H9 (cell line): ENCODE measurements around the gene NEURL1. TPM values are rescaled to one million over a fixed set of nuclear protein-coding genes. Genes with fewer than 3 reads are reported as not detected.

Experiments used
- DNase-seq: peaks from one replicate; pipeline ENCODE4 v3.0.0-alpha.2; 2017
- H2AFZ ChIP-seq: one replicate; pipeline ENCODE4 v1.6.1; 2013; ENCODE audit warnings: mild to moderate bottlenecking, low read length, control low read depth, moderate library complexity
- H2AK5ac ChIP-seq: 2 replicates; pipeline ENCODE4 v1.6.1; 2013; ENCODE audit warnings: low read length, control low read depth, mixed read lengths; ENCODE audit not compliant: insufficient read length
- H2BK120ac ChIP-seq: one replicate; pipeline ENCODE4 v1.6.1; 2013; ENCODE audit warnings: low read depth, mild to moderate bottlenecking, low read length, control low read depth, inconsistent platforms; ENCODE audit not compliant: poor library complexity, severe bottlenecking
- H2BK12ac ChIP-seq: 2 replicates; pipeline ENCODE4 v1.6.1; 2013; ENCODE audit warnings: low read length, control low read depth, mixed read lengths, low read depth; ENCODE audit not compliant: insufficient read length
- H2BK15ac ChIP-seq: 2 replicates; pipeline ENCODE4 v1.6.1; 2013; ENCODE audit warnings: low read depth, low read length, control low read depth
- H2BK20ac ChIP-seq: one replicate; pipeline ENCODE4 v1.6.1; 2013; ENCODE audit warnings: low read depth, mild to moderate bottlenecking, low read length, control low read depth, inconsistent platforms; ENCODE audit not compliant: poor library complexity, severe bottlenecking
- H2BK5ac ChIP-seq: 2 replicates; pipeline ENCODE4 v1.6.1; 2013; ENCODE audit warnings: low read length, control low read depth, mixed read lengths; ENCODE audit not compliant: insufficient read length
- H3K14ac ChIP-seq: 2 replicates; pipeline ENCODE4 v1.6.1; 2013; ENCODE audit warnings: low read length, control low read depth; ENCODE audit not compliant: insufficient read depth
- H3K18ac ChIP-seq: 2 replicates; pipeline ENCODE4 v1.6.1; 2013; ENCODE audit warnings: low read depth, mild to moderate bottlenecking, mixed read lengths, low read length, control low read depth; ENCODE audit not compliant: insufficient read length
- H3K23ac ChIP-seq: 2 replicates; pipeline ENCODE4 v1.6.1; 2013; ENCODE audit warnings: low read length, control low read depth, mixed read lengths, low read depth; ENCODE audit not compliant: insufficient read length
- H3K23me2 ChIP-seq: 2 replicates; pipeline ENCODE4 v1.6.1; 2013; ENCODE audit warnings: low read depth, mild to moderate bottlenecking, mixed read lengths, low read length, control low read depth; ENCODE audit not compliant: insufficient read length, poor library complexity, severe bottlenecking
- H3K27ac ChIP-seq: 2 replicates; pipeline ENCODE4 v1.5.1; 2013; ENCODE audit warnings: low read length, control low read depth, mixed read lengths, low read depth; ENCODE audit not compliant: insufficient read length
- H3K27me3 ChIP-seq: 2 replicates; pipeline ENCODE4 v1.6.1; 2013; ENCODE audit warnings: low read length, control low read depth, inconsistent platforms; ENCODE audit not compliant: insufficient read depth
- H3K4ac ChIP-seq: 2 replicates; pipeline ENCODE4 v1.6.1; 2013; ENCODE audit warnings: low read depth, mild to moderate bottlenecking, control low read depth, inconsistent platforms, low read length, moderate library complexity
- H3K4me1 ChIP-seq: 2 replicates; pipeline ENCODE4 v1.6.1; 2013; ENCODE audit warnings: low read length, control low read depth, inconsistent platforms; ENCODE audit not compliant: insufficient read depth
- H3K4me2 ChIP-seq: 2 replicates; pipeline ENCODE4 v1.6.1; 2013; ENCODE audit warnings: low read length, control low read depth, mixed read lengths; ENCODE audit not compliant: insufficient read length, insufficient read depth
- H3K56ac ChIP-seq: 2 replicates; pipeline ENCODE4 v1.6.1; 2013; ENCODE audit warnings: low read depth, mild to moderate bottlenecking, mixed read lengths, low read length, control low read depth; ENCODE audit not compliant: insufficient read length
- H3K79me1 ChIP-seq: 2 replicates; pipeline ENCODE4 v1.6.1; 2013; ENCODE audit warnings: low read depth, mild to moderate bottlenecking, moderate library complexity, low read length, control low read depth, inconsistent platforms; ENCODE audit not compliant: insufficient read depth, poor library complexity, severe bottlenecking
- H3K79me2 ChIP-seq: 2 replicates; pipeline ENCODE4 v1.6.1; 2013; ENCODE audit warnings: low read length, control low read depth, inconsistent platforms; ENCODE audit not compliant: insufficient read depth
- H3K9ac ChIP-seq: 2 replicates; pipeline ENCODE4 v1.6.1; 2013; ENCODE audit warnings: low read length, control low read depth, mixed read lengths; ENCODE audit not compliant: insufficient read length; ENCODE audit errors: extremely low read depth
- H3K9me3 ChIP-seq: one replicate; pipeline ENCODE4 v1.6.1; 2013; ENCODE audit warnings: low read depth, low read length, inconsistent platforms; ENCODE audit not compliant: control insufficient read depth
- H3T11ph ChIP-seq: one replicate; pipeline ENCODE4 v1.6.1; 2013; ENCODE audit warnings: mild to moderate bottlenecking, low read length, control low read depth, inconsistent platforms
- H4K20me1 ChIP-seq: one replicate; pipeline ENCODE4 v1.6.1; 2013; ENCODE audit not compliant: control insufficient read depth, insufficient read length, insufficient read depth
- H4K5ac ChIP-seq: 2 replicates; pipeline ENCODE4 v1.6.1; 2013; ENCODE audit warnings: low read depth, mild to moderate bottlenecking, mixed read lengths, low read length, control low read depth; ENCODE audit not compliant: insufficient read length
- H4K8ac ChIP-seq: replicated peaks from 2 replicates; pipeline ENCODE4 v1.6.1; 2013; ENCODE audit warnings: low read length, control low read depth, mixed read lengths, low read depth; ENCODE audit not compliant: insufficient read length
- H4K91ac ChIP-seq: 2 replicates; pipeline ENCODE4 v1.6.1; 2013; ENCODE audit warnings: low read depth, mild to moderate bottlenecking, moderate library complexity, mixed read lengths, low read length, control low read depth; ENCODE audit not compliant: insufficient read length
- H3K27ac Mint-ChIP-seq, 3 experiments: 2 replicates in 2 of 3; 3 replicates in 1 of 3; pipeline ENCODE4 v1.8.0; 2020 to 2021; ENCODE audit warnings: mixed read lengths in 3 of 3, mild to moderate bottlenecking in 1 of 3, moderate library complexity in 1 of 3
- H3K27me3 Mint-ChIP-seq: 2 replicates; pipeline ENCODE4 v1.8.0; 2021; ENCODE audit warnings: low read depth, mild to moderate bottlenecking, moderate library complexity, mixed read lengths
- H3K36me3 Mint-ChIP-seq, 3 experiments: 2 replicates in 2 of 3; 3 replicates in 1 of 3; pipeline ENCODE4 v1.8.0; 2020 to 2021; ENCODE audit warnings: low read depth in 3 of 3, mixed read lengths in 3 of 3; ENCODE audit not compliant: insufficient read depth in 1 of 3
- H3K4me1 Mint-ChIP-seq, 2 experiments: 2 replicates each; pipeline ENCODE4 v1.8.0; 2020; ENCODE audit warnings: mixed read lengths in 2 of 2
- H3K4me3 Mint-ChIP-seq, 2 experiments: 2 replicates in 1 of 2; 3 replicates in 1 of 2; pipeline ENCODE4 v1.8.0; 2020 to 2021; ENCODE audit warnings: mild to moderate bottlenecking in 2 of 2, mixed read lengths in 2 of 2, moderate library complexity in 1 of 2
- H3K9me3 Mint-ChIP-seq, 2 experiments: 2 replicates in 1 of 2; 3 replicates in 1 of 2; pipeline ENCODE4 v1.8.0; 2020; ENCODE audit warnings: mild to moderate bottlenecking in 2 of 2, mixed read lengths in 2 of 2, moderate library complexity in 1 of 2
- WGBS: extraction: QIAGEN DNeasy Blood & Tissue Kit; methylation state at CpG from one replicate; pipeline ENCODE4 v1.1.7; 2013; ENCODE audit warnings: missing lambda C conversion rate, low lambda C conversion rate, mixed read lengths; ENCODE audit not compliant: insufficient read length; ENCODE audit errors: extremely low coverage; 5-methylcytosine and 5-hydroxymethylcytosine counted together
- total RNA-seq: library from RNA; stranded (reverse); gene quantifications from 2 replicates; pipeline ENCODE4 v1.2.1, GENCODE V29; 2021
- TF ChIP-seq, protein P1 (sequence below): fragments of 200-600 bp; sonication (generic); conservative IDR thresholded peaks from 3 replicates; pipeline ENCODE4 v1.8.0; 2021; ENCODE audit warnings: antibody characterized with exemption, mild to moderate bottlenecking

Gene NEURL1
- total RNA-seq, 1 experiment from 2014 or later, result 1.2 TPM

DNA sequence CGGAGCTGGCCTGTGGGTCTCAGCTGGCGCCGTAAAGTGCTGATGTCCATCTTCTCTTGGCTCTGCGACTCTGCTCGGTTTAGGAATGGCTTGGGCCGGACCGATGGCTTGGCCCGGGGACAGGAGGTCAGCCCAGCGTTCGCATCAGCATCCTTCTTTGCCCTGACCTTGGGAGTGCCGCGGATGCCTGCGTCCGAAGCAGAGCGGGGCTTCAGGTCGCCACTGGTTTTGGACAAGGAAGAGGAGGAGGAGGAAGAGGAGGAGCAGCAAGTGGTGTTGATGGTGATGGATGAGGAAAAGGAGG, 109.3 kb downstream of the NEURL1 start:
- Histone ChIP-seq H2BK12ac (no peak overlapping the region), H4K8ac (no peak overlapping the region), H3K4ac (no peak overlapping the region), H3K4me2 (no peak overlapping the region), H3K9ac (no peak overlapping the region), H3K4me1 (no peaks in the 10 kb centered on the region), H2BK20ac (no peak overlapping the region), H2AK5ac (no peak overlapping the region), H3K79me1 (no peaks in the 10 kb centered on the region), H2AFZ (no peak overlapping the region), H3K79me2 (no peaks in the 10 kb centered on the region), H2BK15ac (no peak overlapping the region), H3K9me3 (no peaks in the 10 kb centered on the region), H3K18ac (no peak overlapping the region), H3K27me3 (no peaks in the 10 kb centered on the region), H3K56ac (no peak overlapping the region), H4K91ac (no peak overlapping the region), H4K5ac (no peak overlapping the region), H2BK5ac (no peak overlapping the region), H3K23me2 (no peaks in the 10 kb centered on the region), H4K20me1 (no peaks in the 10 kb centered on the region), H2BK120ac (no peak overlapping the region), H3K27ac (no peak overlapping the region), H3K14ac (no peak overlapping the region), H3K23ac (no peak overlapping the region), H3T11ph (no peak overlapping the region)
- no peak overlapping the region; a peak in 1 of 5 replicates for H3K4me3 Mint-ChIP-seq
- H3K4me1 Mint-ChIP-seq, result peaks cover 5 to 14% of the 10 kb centered on the region in 2 experiments
- H3K27ac Mint-ChIP-seq, result no peak overlapping the region
- peaks cover 6 to 21% (median 7%) of the 10 kb centered on the region in 3 experiments for H3K36me3 Mint-ChIP-seq
- H3K27me3 Mint-ChIP-seq, result no peaks in the 10 kb centered on the region
- TF ChIP-seq, protein P1, sequence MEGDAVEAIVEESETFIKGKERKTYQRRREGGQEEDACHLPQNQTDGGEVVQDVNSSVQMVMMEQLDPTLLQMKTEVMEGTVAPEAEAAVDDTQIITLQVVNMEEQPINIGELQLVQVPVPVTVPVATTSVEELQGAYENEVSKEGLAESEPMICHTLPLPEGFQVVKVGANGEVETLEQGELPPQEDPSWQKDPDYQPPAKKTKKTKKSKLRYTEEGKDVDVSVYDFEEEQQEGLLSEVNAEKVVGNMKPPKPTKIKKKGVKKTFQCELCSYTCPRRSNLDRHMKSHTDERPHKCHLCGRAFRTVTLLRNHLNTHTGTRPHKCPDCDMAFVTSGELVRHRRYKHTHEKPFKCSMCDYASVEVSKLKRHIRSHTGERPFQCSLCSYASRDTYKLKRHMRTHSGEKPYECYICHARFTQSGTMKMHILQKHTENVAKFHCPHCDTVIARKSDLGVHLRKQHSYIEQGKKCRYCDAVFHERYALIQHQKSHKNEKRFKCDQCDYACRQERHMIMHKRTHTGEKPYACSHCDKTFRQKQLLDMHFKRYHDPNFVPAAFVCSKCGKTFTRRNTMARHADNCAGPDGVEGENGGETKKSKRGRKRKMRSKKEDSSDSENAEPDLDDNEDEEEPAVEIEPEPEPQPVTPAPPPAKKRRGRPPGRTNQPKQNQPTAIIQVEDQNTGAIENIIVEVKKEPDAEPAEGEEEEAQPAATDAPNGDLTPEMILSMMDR, result no peak
- peaks cover 5 to 13% of the 10 kb centered on the region in 2 experiments for H3K9me3 Mint-ChIP-seq
- DNase-seq, result no peak
- WGBS, result no CpG with 5 or more reads among the region's 16 CpGs
